GM18511 (cell line): ENCODE results near the gene MYO1D.

Experiments
- ATAC-seq: cut with Tn5 transposase; IDR thresholded peaks from one replicate; pipeline ENCODE4 v1.9.1; 2021; ENCODE audit warnings: mild to moderate bottlenecking, moderate library complexity; ENCODE audit not compliant: unreplicated experiment

The MYO1D gene

GRCh38 chr17:32784113-32784512 is 92.8 kb downstream of the MYO1D start:
- no peak for ATAC-seq

GRCh38 chr17:32783602-32784001 is 93.3 kb downstream of the MYO1D start:
- ATAC-seq = no peak

- no peak for ATAC-seq
Measured at GRCh38 chr17:32780721-32781120, 96.2 kb downstream of the MYO1D start.

GRCh38 chr17:32777922-32778321 is 99.0 kb downstream of the MYO1D start:
- no peak for ATAC-seq

- no peak for ATAC-seq
Measured at GRCh38 chr17:32777436-32777835, 99.5 kb downstream of the MYO1D start.

- no peak for ATAC-seq
Measured at GRCh38 chr17:32774695-32775084, 102.2 kb downstream of the MYO1D start.

- ATAC-seq = no peak
Measured at GRCh38 chr17:32773856-32774694, 102.8 kb downstream of the MYO1D start.

GRCh38 chr17:32772453-32773025 is 104.4 kb downstream of the MYO1D start:
- peak; percentile 59 for ATAC-seq

GRCh38 chr17:32771396-32771795 is 105.5 kb downstream of the MYO1D start:
- ATAC-seq = no peak

GRCh38 chr17:32769846-32770245 is 107.1 kb downstream of the MYO1D start:
- no peak for ATAC-seq

GRCh38 chr17:32763855-32764439 is 113.0 kb downstream of the MYO1D start:
- no peak for ATAC-seq

- no peak for ATAC-seq
Measured at GRCh38 chr17:32759476-32759875, 117.4 kb downstream of the MYO1D start.

- ATAC-seq = no peak
Measured at GRCh38 chr17:32757963-32758362, 119.0 kb downstream of the MYO1D start.

GRCh38 chr17:32756696-32757095 is 120.2 kb downstream of the MYO1D start:
- no peak for ATAC-seq

- no peak for ATAC-seq
Measured at GRCh38 chr17:32755045-32755805, 121.7 kb downstream of the MYO1D start.

- ATAC-seq = no peak
Measured at GRCh38 chr17:32752934-32753333, 124.0 kb downstream of the MYO1D start.

- ATAC-seq = no peak
Measured at GRCh38 chr17:32747856-32748255, 129.1 kb downstream of the MYO1D start.

GRCh38 chr17:32746698-32747097 is 130.2 kb downstream of the MYO1D start:
- ATAC-seq = no peak

- no peak for ATAC-seq
Measured at GRCh38 chr17:32746280-32746679, 130.6 kb downstream of the MYO1D start.

- ATAC-seq = no peak
Measured at GRCh38 chr17:32742681-32743538, 134.0 kb downstream of the MYO1D start.
